HG02870 (cell line): ENCODE measurements around the gene TMEM52.

Experiments
- ATAC-seq: cut with Tn5 transposase; IDR thresholded peaks from one replicate; pipeline ENCODE4 v1.9.1; 2021; ENCODE audit warnings: mild to moderate bottlenecking, moderate library complexity; ENCODE audit not compliant: unreplicated experiment

TMEM52 gene

DNA sequence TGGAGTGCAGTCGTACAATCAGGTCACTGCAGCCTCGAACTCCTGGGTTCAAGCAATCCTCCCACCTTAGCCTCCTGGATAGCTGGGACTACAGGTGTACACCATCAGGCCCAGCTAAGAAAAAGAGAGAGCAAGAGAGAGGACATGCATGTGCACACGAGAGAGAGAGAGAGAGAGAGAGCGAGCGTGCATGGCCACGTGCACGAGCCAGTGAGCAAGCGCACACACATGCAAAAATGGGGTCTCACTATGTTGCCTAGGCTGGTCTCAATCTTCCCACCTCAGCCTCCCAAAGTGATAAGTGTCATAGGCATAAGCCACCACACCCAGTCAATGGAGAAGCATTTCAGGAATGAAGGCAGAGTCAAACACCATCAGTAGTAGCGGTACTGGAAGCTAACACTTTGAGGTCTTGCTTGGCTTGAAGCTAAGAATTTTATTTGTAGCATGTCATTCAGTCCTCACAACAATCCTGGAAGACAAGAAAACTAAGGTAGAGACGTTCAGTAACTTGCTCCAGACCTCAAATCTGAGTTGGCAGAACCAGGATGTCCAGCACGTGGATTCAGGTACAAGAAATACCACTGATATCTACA lies 42.6 kb downstream of the TMEM52 start:
- ATAC-seq: no peak

GRCh38 chr1:1875932-1876331 lies 43.1 kb downstream of the TMEM52 start:
- no peak for ATAC-seq

- ATAC-seq: no peak
Observed at GRCh38 chr1:1874901-1875300, 44.2 kb downstream of the TMEM52 start.

GRCh38 chr1:1873186-1873585 lies 45.9 kb downstream of the TMEM52 start:
- ATAC-seq: no peak

- no peak for ATAC-seq
Observed at GRCh38 chr1:1872329-1872994, 46.6 kb downstream of the TMEM52 start.

GRCh38 chr1:1869469-1869868 lies 49.6 kb downstream of the TMEM52 start:
- no peak for ATAC-seq
